ENCODE measurements around the gene NPNT. TPM values are rescaled to one million over a fixed set of nuclear protein-coding genes. Genes with fewer than 3 reads are reported as not detected.

NPNT gene
- total and polyA plus RNA-seq, 5 donors from 2014 or later: not detected

DNA sequence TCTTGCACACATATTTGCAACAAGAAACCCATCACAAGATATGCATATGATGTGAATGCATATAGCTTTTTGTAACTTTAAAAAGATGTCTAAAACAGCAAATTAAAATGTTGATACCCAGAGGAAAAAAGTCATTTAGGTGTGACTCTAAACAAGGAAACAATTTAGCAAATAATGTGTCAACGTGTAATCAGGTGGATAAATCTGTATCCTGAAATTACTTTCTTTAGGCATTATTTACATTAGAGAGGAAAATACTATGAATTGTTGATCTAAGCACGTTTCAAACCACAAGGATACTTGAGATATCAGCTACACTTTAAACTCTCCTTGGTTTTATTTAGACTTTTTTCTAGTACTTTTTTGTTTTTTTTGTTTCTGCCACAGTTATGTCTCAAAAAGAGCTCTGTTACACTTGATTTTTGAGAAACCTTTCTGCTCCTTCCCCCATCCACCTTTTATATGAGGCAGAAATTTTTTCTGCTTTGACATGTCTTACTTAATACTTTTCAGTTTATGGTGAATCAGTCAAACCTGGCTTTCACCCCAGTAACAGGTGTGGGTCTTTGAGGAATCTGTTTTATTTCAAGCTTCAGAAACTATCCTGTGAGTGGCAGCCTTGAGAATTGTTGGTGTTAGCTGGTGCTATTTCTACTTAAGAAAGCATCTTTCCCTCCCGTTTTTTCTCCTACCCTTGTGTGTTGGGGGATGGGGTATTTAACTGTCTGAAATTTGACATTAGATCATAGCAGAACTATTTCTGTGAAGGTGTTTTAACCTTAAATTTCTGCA, 1.9 kb downstream of the NPNT start:
- Mint-ChIP-seq H3K4me1 (peaks cover 0 to 4% (median 1%) of the 10 kb centered on the region in 4 donors), H3K27ac (no peak overlapping the region), H3K27me3 (peaks cover 83% of the 10 kb centered on the region), H3K36me3 (no peaks in the 10 kb centered on the region), H3K9me3 (peaks cover 0 to 9% (median 0%) of the 10 kb centered on the region in 7 donors), H3K4me3 (no peak overlapping the region)
- Histone ChIP-seq H3K27ac (ENCODE audit: insufficient read depth, low read length, poor library complexity, severe bottlenecking) (no peak overlapping the region), H3K27me3 (ENCODE audit: control insufficient read depth, insufficient read depth, low read length) (peaks cover 33% of the 10 kb centered on the region), H3K4me3 (ENCODE audit: low read depth, low read length) (no peak overlapping the region), H3K9me3 (ENCODE audit: control insufficient read depth in 2 of 2, low read length in 2 of 2) (no peaks in the 10 kb centered on the region), H3K4me1 (ENCODE audit: control insufficient read depth, insufficient read depth, low read length, poor library complexity, severe bottlenecking) (no peaks in the 10 kb centered on the region), H3K36me3 (ENCODE audit: control insufficient read depth, insufficient read depth, low read length) (no peaks in the 10 kb centered on the region)
- ATAC-seq (ENCODE audit: low read depth in 2 of 2) (no peak), DNase-seq (no peak)

DNA sequence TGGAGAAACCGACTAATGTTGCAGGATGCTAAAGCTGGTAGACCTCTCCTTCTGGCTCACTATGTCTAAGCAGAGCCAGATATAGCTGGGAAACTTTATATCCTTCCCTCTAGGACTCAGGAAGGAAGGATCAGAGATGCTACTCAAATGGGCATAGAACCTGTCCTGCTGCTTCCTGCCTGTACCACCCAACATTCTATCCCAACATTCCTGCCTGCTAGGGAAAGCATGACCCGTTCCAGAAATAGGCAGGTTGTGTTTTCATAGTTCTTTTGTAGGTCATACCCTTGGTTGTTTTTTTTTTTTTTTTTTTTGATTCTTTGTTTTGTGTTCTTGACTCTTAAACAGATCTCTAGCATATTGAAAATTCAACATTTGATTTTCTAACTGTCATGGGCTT, 5.3 kb downstream of the NPNT start:
- DNase-seq (no peak), ATAC-seq (ENCODE audit: low read depth in 2 of 2) (no peak)
- Mint-ChIP-seq H3K27ac (no peak overlapping the region), H3K36me3 (no peaks in the 10 kb centered on the region), H3K27me3 (peaks cover 60% of the 10 kb centered on the region), H3K4me1 (peaks cover 0 to 2% (median 0%) of the 10 kb centered on the region in 4 donors), H3K4me3 (no peak overlapping the region), H3K9me3 (peaks cover 0 to 9% (median 0%) of the 10 kb centered on the region in 7 donors)
- Histone ChIP-seq H3K4me1 (ENCODE audit: control insufficient read depth, insufficient read depth, low read length, poor library complexity, severe bottlenecking) (no peaks in the 10 kb centered on the region), H3K36me3 (ENCODE audit: control insufficient read depth, insufficient read depth, low read length) (no peaks in the 10 kb centered on the region), H3K9me3 (ENCODE audit: control insufficient read depth in 2 of 2, low read length in 2 of 2) (no peaks in the 10 kb centered on the region), H3K27ac (ENCODE audit: insufficient read depth, low read length, poor library complexity, severe bottlenecking) (no peak overlapping the region), H3K27me3 (ENCODE audit: control insufficient read depth, insufficient read depth, low read length) (peaks cover 20% of the 10 kb centered on the region), H3K4me3 (ENCODE audit: low read depth, low read length) (no peak overlapping the region)

DNA sequence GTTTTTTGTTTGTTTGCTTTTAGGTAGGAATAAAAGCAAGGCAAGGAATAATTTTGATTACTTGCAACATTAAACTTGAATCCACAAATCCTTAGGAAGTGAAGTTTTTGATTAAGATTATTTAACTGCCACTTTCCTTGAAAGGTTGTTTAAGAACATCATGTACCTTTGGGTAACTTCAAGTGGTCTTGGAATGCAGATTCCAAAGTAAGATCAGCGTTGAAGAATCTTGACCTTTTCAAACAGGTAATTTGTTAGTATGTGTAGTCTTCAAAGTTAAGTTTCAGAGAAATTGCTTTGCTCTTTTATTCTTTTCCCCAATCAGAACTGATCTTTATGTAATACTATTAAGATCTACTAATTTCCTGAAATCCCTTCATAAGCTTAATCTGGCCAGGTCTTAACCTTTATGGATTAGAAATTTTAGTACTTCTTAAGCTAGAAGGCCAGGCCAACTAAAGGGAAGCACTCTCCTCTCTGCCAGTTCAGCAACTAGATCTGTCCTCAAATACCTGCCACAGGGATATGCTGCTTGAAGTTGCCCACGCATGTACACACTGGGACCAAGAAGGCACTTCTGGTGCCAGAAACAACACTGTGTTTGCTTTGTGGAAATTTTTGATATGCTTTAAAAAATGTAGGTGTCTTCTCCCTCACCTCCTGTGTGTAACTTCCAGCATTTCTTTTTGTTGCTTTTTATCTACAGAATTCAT, 7.4 kb downstream of the NPNT start:
- Histone ChIP-seq H3K27ac (ENCODE audit: insufficient read depth, low read length, poor library complexity, severe bottlenecking) (no peak overlapping the region), H3K4me1 (ENCODE audit: control insufficient read depth, insufficient read depth, low read length, poor library complexity, severe bottlenecking) (no peaks in the 10 kb centered on the region), H3K4me3 (ENCODE audit: low read depth, low read length) (no peak overlapping the region), H3K36me3 (ENCODE audit: control insufficient read depth, insufficient read depth, low read length) (no peaks in the 10 kb centered on the region), H3K9me3 (ENCODE audit: control insufficient read depth in 2 of 2, low read length in 2 of 2) (no peaks in the 10 kb centered on the region), H3K27me3 (ENCODE audit: control insufficient read depth, insufficient read depth, low read length) (peaks cover 11% of the 10 kb centered on the region)
- H3K4me3 Mint-ChIP-seq: no peak overlapping the region
- peaks cover 0 to 9% (median 0%) of the 10 kb centered on the region in 7 donors for H3K9me3 Mint-ChIP-seq
- H3K36me3 Mint-ChIP-seq: no peaks in the 10 kb centered on the region
- DNase-seq: no peak
- H3K4me1 Mint-ChIP-seq: no peaks in the 10 kb centered on the region
- peaks cover 42% of the 10 kb centered on the region for H3K27me3 Mint-ChIP-seq
- no peak for ATAC-seq (ENCODE audit: low read depth in 2 of 2)
- no peak overlapping the region for H3K27ac Mint-ChIP-seq

DNA sequence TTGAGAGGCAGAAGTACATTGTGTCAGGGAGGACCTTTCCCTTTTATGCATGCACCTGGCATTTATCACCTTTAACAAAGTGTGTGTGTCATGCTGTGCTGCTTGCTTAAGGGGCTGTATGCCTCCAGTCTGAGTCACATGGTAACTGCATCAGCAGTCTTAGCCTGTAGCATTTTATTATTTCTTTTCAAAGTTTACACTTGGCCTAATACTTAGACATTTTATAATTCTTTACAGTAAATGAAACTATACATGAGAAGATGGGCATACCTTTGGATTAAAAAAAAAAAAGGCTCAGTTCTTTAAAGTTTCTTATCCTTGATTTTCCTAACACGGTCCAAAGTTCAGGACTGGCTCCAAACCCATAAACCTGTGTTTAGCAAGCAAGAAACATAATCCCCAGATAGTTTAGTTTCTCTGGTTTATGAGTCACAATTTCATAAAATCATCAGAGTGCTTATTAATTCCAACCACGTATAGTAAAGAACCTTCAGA, 14.6 kb downstream of the NPNT start:
- H3K36me3 Mint-ChIP-seq: no peaks in the 10 kb centered on the region
- H3K4me1 Mint-ChIP-seq: no peaks in the 10 kb centered on the region
- peaks cover 0 to 3% (median 0%) of the 10 kb centered on the region in 7 donors for H3K9me3 Mint-ChIP-seq
- Histone ChIP-seq H3K36me3 (ENCODE audit: control insufficient read depth, insufficient read depth, low read length) (no peaks in the 10 kb centered on the region), H3K27ac (ENCODE audit: insufficient read depth, low read length, poor library complexity, severe bottlenecking) (no peak overlapping the region), H3K4me3 (ENCODE audit: low read depth, low read length) (no peak overlapping the region), H3K9me3 (ENCODE audit: control insufficient read depth in 2 of 2, low read length in 2 of 2) (no peaks in the 10 kb centered on the region), H3K4me1 (ENCODE audit: control insufficient read depth, insufficient read depth, low read length, poor library complexity, severe bottlenecking) (no peaks in the 10 kb centered on the region), H3K27me3 (ENCODE audit: control insufficient read depth, insufficient read depth, low read length) (no peaks in the 10 kb centered on the region)
- no peak for ATAC-seq (ENCODE audit: low read depth in 2 of 2)
- no peak overlapping the region for H3K4me3 Mint-ChIP-seq
- no peak for DNase-seq
- H3K27me3 Mint-ChIP-seq: no peaks in the 10 kb centered on the region
- H3K27ac Mint-ChIP-seq: no peak overlapping the region

DNA sequence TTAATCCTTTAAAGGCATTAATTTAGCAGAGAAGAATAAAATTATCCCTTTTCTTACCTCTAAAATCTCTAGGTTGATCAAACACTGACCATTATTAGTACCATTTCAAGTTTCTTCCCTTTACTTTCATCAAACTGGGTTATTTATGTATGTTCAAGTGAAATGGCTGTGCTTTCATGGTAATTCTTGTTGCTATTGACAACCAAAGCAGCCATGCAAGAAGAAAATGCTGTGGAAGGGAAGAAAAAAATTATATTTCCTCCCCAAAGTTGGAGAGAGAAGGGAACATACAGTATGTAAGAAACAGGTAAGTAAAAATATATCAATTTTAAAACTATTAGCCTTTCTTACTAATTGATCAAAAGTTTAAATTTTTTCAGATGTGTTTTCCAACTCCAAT, 16.2 kb downstream of the NPNT start:
- DNase-seq: no peak
- no peak overlapping the region for H3K4me3 ChIP-seq (ENCODE audit: low read depth, low read length)
- ATAC-seq (ENCODE audit: low read depth in 2 of 2): no peak
- Mint-ChIP-seq H3K4me1 (no peaks in the 10 kb centered on the region), H3K4me3 (no peak overlapping the region), H3K27me3 (no peaks in the 10 kb centered on the region), H3K36me3 (no peaks in the 10 kb centered on the region), H3K27ac (no peak overlapping the region), H3K9me3 (peaks cover 0 to 4% (median 0%) of the 10 kb centered on the region in 7 donors)
- no peak overlapping the region for H3K27ac ChIP-seq (ENCODE audit: insufficient read depth, low read length, poor library complexity, severe bottlenecking)
- H3K27me3 ChIP-seq (ENCODE audit: control insufficient read depth, insufficient read depth, low read length): no peaks in the 10 kb centered on the region
- H3K36me3 ChIP-seq (ENCODE audit: control insufficient read depth, insufficient read depth, low read length): no peaks in the 10 kb centered on the region
- no peaks in the 10 kb centered on the region for H3K9me3 ChIP-seq (ENCODE audit: control insufficient read depth in 2 of 2, low read length in 2 of 2)
- H3K4me1 ChIP-seq (ENCODE audit: control insufficient read depth, insufficient read depth, low read length, poor library complexity, severe bottlenecking): no peaks in the 10 kb centered on the region

DNA sequence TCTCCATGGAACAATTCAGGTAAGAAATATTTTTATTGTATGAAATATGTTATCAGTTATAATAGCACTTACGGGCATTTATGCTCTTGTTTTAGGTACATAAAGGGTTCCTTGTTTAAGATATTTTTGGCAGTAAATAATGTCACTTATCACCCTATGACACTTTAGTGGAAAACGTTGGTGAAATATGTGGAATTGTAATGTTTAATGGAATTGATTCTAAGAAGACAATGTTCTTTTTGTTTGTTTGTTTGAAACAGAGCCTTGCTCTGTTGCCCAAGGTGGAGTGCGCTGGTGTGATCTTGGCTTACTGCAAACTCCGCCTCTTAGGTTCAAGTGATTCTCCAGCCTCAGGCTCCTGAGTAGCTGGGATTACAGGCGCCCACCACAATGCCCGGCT, 17.4 kb downstream of the NPNT start:
- H3K36me3 Mint-ChIP-seq: no peaks in the 10 kb centered on the region

DNA sequence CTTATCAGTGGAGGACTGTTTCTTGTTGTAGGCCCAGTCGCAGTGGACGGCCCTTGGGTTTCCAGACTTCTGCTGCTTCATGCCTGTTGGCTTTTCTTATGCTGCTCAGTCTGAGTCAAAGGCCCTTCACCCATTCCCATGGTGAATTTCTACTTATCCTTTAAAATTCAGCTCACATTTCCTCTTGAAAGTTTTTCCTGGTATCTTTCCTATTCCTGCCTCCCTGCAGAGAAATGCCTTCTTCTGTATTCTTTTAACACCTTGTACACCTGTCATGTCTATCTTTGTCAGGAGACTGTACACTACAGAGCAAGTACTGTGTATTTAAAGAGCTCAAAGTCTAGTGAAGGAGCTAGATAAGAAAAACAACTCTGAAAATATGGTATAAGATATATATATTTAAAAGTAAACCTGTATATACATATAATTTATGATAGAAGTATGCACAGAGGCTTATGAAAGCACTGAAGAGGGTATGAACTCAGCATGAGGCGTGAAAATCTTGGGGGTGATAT, 22.0 kb downstream of the NPNT start:
- ATAC-seq (ENCODE audit: low read depth in 2 of 2) (no peak), DNase-seq (no peak)
- Histone ChIP-seq H3K4me3 (ENCODE audit: low read depth, low read length) (no peak overlapping the region), H3K9me3 (ENCODE audit: control insufficient read depth in 2 of 2, low read length in 2 of 2) (no peaks in the 10 kb centered on the region), H3K4me1 (ENCODE audit: control insufficient read depth, insufficient read depth, low read length, poor library complexity, severe bottlenecking) (no peaks in the 10 kb centered on the region), H3K27me3 (ENCODE audit: control insufficient read depth, insufficient read depth, low read length) (peaks cover 2% of the 10 kb centered on the region), H3K36me3 (ENCODE audit: control insufficient read depth, insufficient read depth, low read length) (no peaks in the 10 kb centered on the region), H3K27ac (ENCODE audit: insufficient read depth, low read length, poor library complexity, severe bottlenecking) (no peak overlapping the region)
- peaks cover 0 to 4% (median 0%) of the 10 kb centered on the region in 7 donors for H3K9me3 Mint-ChIP-seq
- H3K27me3 Mint-ChIP-seq: peaks cover 20% of the 10 kb centered on the region
- no peak overlapping the region for H3K4me3 Mint-ChIP-seq
- no peak overlapping the region for H3K27ac Mint-ChIP-seq
- no peaks in the 10 kb centered on the region for H3K4me1 Mint-ChIP-seq
- no peaks in the 10 kb centered on the region for H3K36me3 Mint-ChIP-seq

More for the DNA sequence above, 17.4 kb downstream of the NPNT start:
- Histone ChIP-seq H3K4me1 (ENCODE audit: control insufficient read depth, insufficient read depth, low read length, poor library complexity, severe bottlenecking) (no peaks in the 10 kb centered on the region), H3K27me3 (ENCODE audit: control insufficient read depth, insufficient read depth, low read length) (no peaks in the 10 kb centered on the region), H3K4me3 (ENCODE audit: low read depth, low read length) (no peak overlapping the region), H3K36me3 (ENCODE audit: control insufficient read depth, insufficient read depth, low read length) (no peaks in the 10 kb centered on the region), H3K27ac (ENCODE audit: insufficient read depth, low read length, poor library complexity, severe bottlenecking) (no peak overlapping the region), H3K9me3 (ENCODE audit: control insufficient read depth in 2 of 2, low read length in 2 of 2) (no peaks in the 10 kb centered on the region)
- no peaks in the 10 kb centered on the region for H3K4me1 Mint-ChIP-seq
- ATAC-seq (ENCODE audit: low read depth in 2 of 2): no peak
- no peak overlapping the region for H3K4me3 Mint-ChIP-seq
- no peak overlapping the region for H3K27ac Mint-ChIP-seq
- H3K27me3 Mint-ChIP-seq: peaks cover 8% of the 10 kb centered on the region
- H3K9me3 Mint-ChIP-seq: peaks cover 0 to 4% (median 0%) of the 10 kb centered on the region in 7 donors
- DNase-seq: no peak

Data from CD4-positive, CD25-positive, alpha-beta regulatory T cell (primary cell).